OCI-LY3 (cell line): Measurements from ENCODE around the gene CDH23.

Source experiments
- EZH2phosphoT487 ChIP-seq: fragments of 200-600 bp; shearing (Covaris generic); IDR thresholded peaks from 2 replicates; pipeline ENCODE4 v1.6.1; 2018; ENCODE audit warnings: antibody characterized with exemption, mixed run types, low read depth
- TF ChIP-seq, protein P1 (sequence below): fragments of 200-600, 300-600 bp; sonication (generic); IDR thresholded peaks from 2 replicates; pipeline ENCODE4 v1.5.1; 2014; ENCODE audit warnings: antibody characterized with exemption, low read length, low read depth

DNA sequence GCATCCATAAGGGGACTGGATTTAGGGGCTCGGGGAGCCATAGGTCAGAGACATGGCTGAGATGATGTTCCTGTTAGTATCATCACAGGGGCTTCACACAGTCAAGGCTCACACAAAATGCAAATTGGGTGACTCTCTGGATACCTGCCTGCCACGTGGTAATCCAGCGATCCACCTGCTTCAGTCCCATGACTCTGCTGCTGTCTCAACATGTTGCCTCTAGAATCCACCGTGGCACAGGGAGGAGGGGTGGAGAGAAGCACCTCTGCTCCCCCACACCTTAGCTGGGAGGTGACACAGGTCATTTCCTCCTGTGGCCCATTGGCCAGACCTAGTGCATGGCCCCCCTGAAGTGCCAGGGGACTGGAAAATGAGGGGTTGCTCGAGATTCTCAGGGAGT is 83.1 kb downstream of the CDH23 start:
- no peak for TF ChIP-seq EZH2phosphoT487
- TF ChIP-seq, protein P1, sequence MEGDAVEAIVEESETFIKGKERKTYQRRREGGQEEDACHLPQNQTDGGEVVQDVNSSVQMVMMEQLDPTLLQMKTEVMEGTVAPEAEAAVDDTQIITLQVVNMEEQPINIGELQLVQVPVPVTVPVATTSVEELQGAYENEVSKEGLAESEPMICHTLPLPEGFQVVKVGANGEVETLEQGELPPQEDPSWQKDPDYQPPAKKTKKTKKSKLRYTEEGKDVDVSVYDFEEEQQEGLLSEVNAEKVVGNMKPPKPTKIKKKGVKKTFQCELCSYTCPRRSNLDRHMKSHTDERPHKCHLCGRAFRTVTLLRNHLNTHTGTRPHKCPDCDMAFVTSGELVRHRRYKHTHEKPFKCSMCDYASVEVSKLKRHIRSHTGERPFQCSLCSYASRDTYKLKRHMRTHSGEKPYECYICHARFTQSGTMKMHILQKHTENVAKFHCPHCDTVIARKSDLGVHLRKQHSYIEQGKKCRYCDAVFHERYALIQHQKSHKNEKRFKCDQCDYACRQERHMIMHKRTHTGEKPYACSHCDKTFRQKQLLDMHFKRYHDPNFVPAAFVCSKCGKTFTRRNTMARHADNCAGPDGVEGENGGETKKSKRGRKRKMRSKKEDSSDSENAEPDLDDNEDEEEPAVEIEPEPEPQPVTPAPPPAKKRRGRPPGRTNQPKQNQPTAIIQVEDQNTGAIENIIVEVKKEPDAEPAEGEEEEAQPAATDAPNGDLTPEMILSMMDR = no peak
